EH (cell line): Measurements from ENCODE around the gene PRTN3.
"Not testable (repeated sequence)": the region's sequence is repeated elsewhere in the genome, so short reads cannot be mapped to it uniquely, and the experiment has no call there.

Source experiments
- DNase-seq: peaks from one replicate; pipeline ENCODE4 v3.0.0-alpha.2; 2015; ENCODE audit warnings: low read depth

PRTN3 gene

GRCh38 chr19:881385-882071 is 40.7 kb downstream of the PRTN3 start:
- DNase-seq = no peak

- DNase-seq = no peak
Measured at GRCh38 chr19:882871-883497, 42.2 kb downstream of the PRTN3 start.

GRCh38 chr19:883661-884211 is 42.9 kb downstream of the PRTN3 start:
- no peak for DNase-seq

- no peak for DNase-seq
Measured at GRCh38 chr19:884420-885211, 43.8 kb downstream of the PRTN3 start.

- DNase-seq = no peak
Measured at GRCh38 chr19:885536-886224, 44.9 kb downstream of the PRTN3 start.

GRCh38 chr19:887072-887471 is 46.3 kb downstream of the PRTN3 start:
- peak; percentile 89 for DNase-seq

- no peak for DNase-seq
Measured at GRCh38 chr19:887599-887998, 46.8 kb downstream of the PRTN3 start.

- no peak for DNase-seq
Measured at GRCh38 chr19:888581-889385, 48.0 kb downstream of the PRTN3 start.

GRCh38 chr19:889662-890295 is 49.0 kb downstream of the PRTN3 start:
- no peak for DNase-seq

GRCh38 chr19:890831-891230 is 50.0 kb downstream of the PRTN3 start:
- DNase-seq = no peak

- not testable (repeated sequence) for DNase-seq
Measured at GRCh38 chr19:891421-892200, 50.8 kb downstream of the PRTN3 start.

- DNase-seq = no peak
Measured at GRCh38 chr19:892243-892893, 51.6 kb downstream of the PRTN3 start.

GRCh38 chr19:892894-893689 is 52.3 kb downstream of the PRTN3 start, which contains the start of the genes MED16 and RNU6-9:
Gene MED16, minus strand, starts transcription at chr19:893187. Its CDS starts 2,056 bp downstream, at chr19:891131.
Gene RNU6-9, plus strand, starts transcription at chr19:893484.
- DNase-seq = peak; percentile 94

GRCh38 chr19:896434-896833 is 55.6 kb downstream of the PRTN3 start:
- DNase-seq = no peak

GRCh38 chr19:896999-897398 is 56.2 kb downstream of the PRTN3 start:
- DNase-seq = no peak

GRCh38 chr19:897442-898039 is 56.7 kb downstream of the PRTN3 start:
- DNase-seq = no peak
